ENCODE data around the gene ANKRD30B.
"Not testable (repeated sequence)": the region's sequence is repeated elsewhere in the genome, so short reads cannot be mapped to it uniquely, and the experiment has no call there.

- TF ChIP-seq POLR2A, CTCF (IDR thresholded peaks at IDR 0.05): not testable (repeated sequence)
These were observed 107.7 kb downstream of the ANKRD30B start for GRCh38 chr18:14855634-14856033.

All from thyroid gland (tissue), 4 donors.